Astrocyte (in vitro differentiated cells and primary cell): ENCODE results near the gene DUOXA1. TPM values are rescaled to one million over a fixed set of nuclear protein-coding genes. Genes with fewer than 3 reads are reported as not detected.

Source experiments
- DNase-seq: peaks from one replicate; pipeline ENCODE4 v3.0.0-alpha.2; 2010; ENCODE audit warnings: low read depth
- FAIRE-seq: peaks from 2 replicates; lab custom pipeline; 2011; peaks lifted over from hg19 to GRCh38; lab: Jason Lieb, UNC
- H2AFZ ChIP-seq: 2 replicates; pipeline ENCODE4 v1.6.0; 2012; ENCODE audit warnings: low read depth, low read length, inconsistent platforms
- H3K27ac ChIP-seq: 2 replicates; pipeline ENCODE4 v1.5.1; 2011; ENCODE audit warnings: low read depth, low read length, inconsistent platforms
- H3K27me3 ChIP-seq: 2 replicates; pipeline ENCODE4 v1.6.0; 2011; ENCODE audit warnings: low read length, inconsistent platforms; ENCODE audit not compliant: insufficient read depth
- H3K36me3 ChIP-seq: 2 replicates; pipeline ENCODE4 v1.5.1; 2011; ENCODE audit warnings: low read length, inconsistent platforms; ENCODE audit not compliant: insufficient read depth
- H3K4me1 ChIP-seq: 2 replicates; pipeline ENCODE4 v1.5.1; 2011; ENCODE audit warnings: low read length, inconsistent platforms; ENCODE audit not compliant: insufficient read depth
- H3K4me2 ChIP-seq: 2 replicates; pipeline ENCODE4 v1.6.0; 2012; ENCODE audit warnings: low read length, inconsistent platforms
- H3K4me3 ChIP-seq: 2 replicates; pipeline ENCODE4 v1.5.1; 2011; ENCODE audit warnings: low read depth, mild to moderate bottlenecking, low read length, inconsistent platforms; ENCODE audit not compliant: insufficient read depth
- H3K79me2 ChIP-seq: 2 replicates; pipeline ENCODE4 v1.6.0; 2012; ENCODE audit warnings: mild to moderate bottlenecking, low read length, inconsistent platforms; ENCODE audit not compliant: insufficient read depth
- H3K9ac ChIP-seq: 2 replicates; pipeline ENCODE4 v1.6.0; 2012; ENCODE audit warnings: mild to moderate bottlenecking, low read length, inconsistent platforms
- H3K9me3 ChIP-seq: 2 replicates; pipeline ENCODE4 v1.5.1; 2012; ENCODE audit warnings: low read depth, mild to moderate bottlenecking, low read length, inconsistent platforms; ENCODE audit not compliant: insufficient read depth
- H4K20me1 ChIP-seq: 2 replicates; pipeline ENCODE4 v1.6.0; 2012; ENCODE audit warnings: low read length, inconsistent platforms; ENCODE audit not compliant: insufficient read depth
- H3K27ac Mint-ChIP-seq: one replicate; pipeline ENCODE4 v1.8.0; 2021; ENCODE audit warnings: mild to moderate bottlenecking, mixed read lengths; ENCODE audit not compliant: unreplicated experiment
- H3K27me3 Mint-ChIP-seq: one replicate; pipeline ENCODE4 v1.8.0; 2021; ENCODE audit warnings: low read depth, mixed read lengths; ENCODE audit not compliant: unreplicated experiment
- H3K36me3 Mint-ChIP-seq: one replicate; pipeline ENCODE4 v1.8.0; 2021; ENCODE audit warnings: low read depth, mixed read lengths; ENCODE audit not compliant: unreplicated experiment
- H3K4me1 Mint-ChIP-seq: one replicate; pipeline ENCODE4 v1.8.0; 2021; ENCODE audit warnings: low read depth, mixed read lengths; ENCODE audit not compliant: unreplicated experiment
- H3K4me3 Mint-ChIP-seq: one replicate; pipeline ENCODE4 v1.8.0; 2021; ENCODE audit warnings: mild to moderate bottlenecking, moderate library complexity, mixed read lengths; ENCODE audit not compliant: unreplicated experiment
- H3K9me3 Mint-ChIP-seq: one replicate; pipeline ENCODE4 v1.8.0; 2021; ENCODE audit warnings: mild to moderate bottlenecking, mixed read lengths; ENCODE audit not compliant: unreplicated experiment
- EZH2 ChIP-seq: IDR thresholded peaks from 2 replicates; pipeline ENCODE4 v1.6.1; 2012; ENCODE audit warnings: mild to moderate bottlenecking, low read length, inconsistent platforms; ENCODE audit not compliant: insufficient read depth
- total RNA-seq: library from RNA; stranded (reverse); gene quantifications from 2 replicates; pipeline ENCODE4 v1.2.1, GENCODE V29; 2021
- TF ChIP-seq, protein P1 (sequence below): IDR thresholded peaks from 2 replicates; pipeline ENCODE4 v1.5.1; 2011; ENCODE audit warnings: low read depth, mild to moderate bottlenecking, inconsistent platforms, low read length, moderate library complexity; ENCODE audit not compliant: insufficient read depth

Gene DUOXA1
- total RNA-seq, 1 donor from 2014 or later: 0.66 TPM

- peaks cover 24% of the 10 kb centered on the region for H3K27me3 Mint-ChIP-seq
Observed at GRCh38 chr15:45149060-45149459, 19.4 kb upstream of the DUOXA1 start.

GRCh38 chr15:45148076-45149059 lies 18.7 kb upstream of the DUOXA1 start:
- no peak overlapping the region for H3K27ac Mint-ChIP-seq
- H3K4me1 Mint-ChIP-seq: no peaks in the 10 kb centered on the region
- no peak overlapping the region for H3K9ac ChIP-seq
- H3K4me1 ChIP-seq: no peaks in the 10 kb centered on the region
- H3K4me3 Mint-ChIP-seq: no peak overlapping the region
- TF ChIP-seq, protein P1, sequence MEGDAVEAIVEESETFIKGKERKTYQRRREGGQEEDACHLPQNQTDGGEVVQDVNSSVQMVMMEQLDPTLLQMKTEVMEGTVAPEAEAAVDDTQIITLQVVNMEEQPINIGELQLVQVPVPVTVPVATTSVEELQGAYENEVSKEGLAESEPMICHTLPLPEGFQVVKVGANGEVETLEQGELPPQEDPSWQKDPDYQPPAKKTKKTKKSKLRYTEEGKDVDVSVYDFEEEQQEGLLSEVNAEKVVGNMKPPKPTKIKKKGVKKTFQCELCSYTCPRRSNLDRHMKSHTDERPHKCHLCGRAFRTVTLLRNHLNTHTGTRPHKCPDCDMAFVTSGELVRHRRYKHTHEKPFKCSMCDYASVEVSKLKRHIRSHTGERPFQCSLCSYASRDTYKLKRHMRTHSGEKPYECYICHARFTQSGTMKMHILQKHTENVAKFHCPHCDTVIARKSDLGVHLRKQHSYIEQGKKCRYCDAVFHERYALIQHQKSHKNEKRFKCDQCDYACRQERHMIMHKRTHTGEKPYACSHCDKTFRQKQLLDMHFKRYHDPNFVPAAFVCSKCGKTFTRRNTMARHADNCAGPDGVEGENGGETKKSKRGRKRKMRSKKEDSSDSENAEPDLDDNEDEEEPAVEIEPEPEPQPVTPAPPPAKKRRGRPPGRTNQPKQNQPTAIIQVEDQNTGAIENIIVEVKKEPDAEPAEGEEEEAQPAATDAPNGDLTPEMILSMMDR: no peak
- no peak for TF ChIP-seq EZH2
- no peak overlapping the region for H3K27ac ChIP-seq
- H3K27me3 ChIP-seq: peaks cover 7% of the 10 kb centered on the region
- H2AFZ ChIP-seq: no peak overlapping the region
- H3K79me2 ChIP-seq: no peaks in the 10 kb centered on the region
- H3K36me3 ChIP-seq: no peaks in the 10 kb centered on the region
- no peak for DNase-seq
- no peaks in the 10 kb centered on the region for H4K20me1 ChIP-seq
- H3K4me3 ChIP-seq: no peak overlapping the region
- peaks cover 9% of the 10 kb centered on the region for H3K36me3 Mint-ChIP-seq
- FAIRE-seq: no peak
- H3K27me3 Mint-ChIP-seq: peaks cover 21% of the 10 kb centered on the region
- peaks cover 1% of the 10 kb centered on the region for H3K9me3 Mint-ChIP-seq
- H3K9me3 ChIP-seq: no peaks in the 10 kb centered on the region
- no peak overlapping the region for H3K4me2 ChIP-seq

More at GRCh38 chr15:45149060-45149459, 19.4 kb upstream of the DUOXA1 start:
- H3K27ac ChIP-seq: no peak overlapping the region
- Mint-ChIP-seq H3K9me3 (peaks cover 1% of the 10 kb centered on the region), H3K36me3 (peaks cover 9% of the 10 kb centered on the region), H3K4me3 (no peak overlapping the region), H3K27ac (no peak overlapping the region), H3K4me1 (no peaks in the 10 kb centered on the region)
- H3K9ac ChIP-seq: no peak overlapping the region
- no peaks in the 10 kb centered on the region for H4K20me1 ChIP-seq
- no peaks in the 10 kb centered on the region for H3K36me3 ChIP-seq
- no peak overlapping the region for H3K4me3 ChIP-seq
- DNase-seq (no peak), FAIRE-seq (no peak)
- peaks cover 7% of the 10 kb centered on the region for H3K27me3 ChIP-seq
- no peak overlapping the region for H2AFZ ChIP-seq
- TF ChIP-seq, protein P1: no peak
- TF ChIP-seq EZH2: no peak
- H3K9me3 ChIP-seq: no peaks in the 10 kb centered on the region
- H3K4me1 ChIP-seq: no peaks in the 10 kb centered on the region
- H3K79me2 ChIP-seq: no peaks in the 10 kb centered on the region
- H3K4me2 ChIP-seq: no peak overlapping the region

- no peak overlapping the region for H3K27ac Mint-ChIP-seq
- Histone ChIP-seq H3K27me3 (peaks cover 7% of the 10 kb centered on the region), H3K4me1 (no peaks in the 10 kb centered on the region), H3K9me3 (no peaks in the 10 kb centered on the region), H3K9ac (no peak overlapping the region), H3K79me2 (no peaks in the 10 kb centered on the region), H3K36me3 (no peaks in the 10 kb centered on the region), H3K4me3 (no peak overlapping the region), H4K20me1 (no peaks in the 10 kb centered on the region), H3K27ac (no peak overlapping the region), H3K4me2 (no peak overlapping the region), H2AFZ (no peak overlapping the region)
- H3K9me3 Mint-ChIP-seq: peaks cover 1% of the 10 kb centered on the region
- peaks cover 9% of the 10 kb centered on the region for H3K36me3 Mint-ChIP-seq
- FAIRE-seq (no peak), DNase-seq (no peak)
- H3K4me3 Mint-ChIP-seq: no peak overlapping the region
- H3K4me1 Mint-ChIP-seq: no peaks in the 10 kb centered on the region
- H3K27me3 Mint-ChIP-seq: peaks cover 21% of the 10 kb centered on the region
- TF ChIP-seq, protein P1: no peak
- no peak for TF ChIP-seq EZH2
Observed at GRCh38 chr15:45147606-45148005, 17.9 kb upstream of the DUOXA1 start.
